Brain microvascular endothelial cell (primary cell): ENCODE measurements around the gene EEIG1.

ENCODE experiments used
- DNase-seq: peaks from one replicate; pipeline ENCODE4 v3.0.0-alpha.2; 2020
- H3K27ac ChIP-seq: fragments of 250-450 bp; sonication (Bioruptor Pico); 2 replicates; pipeline ENCODE4 v1.5.1; 2020; ENCODE audit warnings: mild to moderate bottlenecking, moderate library complexity
- H3K27me3 ChIP-seq: fragments of 250-450 bp; sonication (Bioruptor Pico); replicated peaks from 2 replicates; pipeline ENCODE4 v1.5.1; 2020; ENCODE audit warnings: mild to moderate bottlenecking
- H3K36me3 ChIP-seq: fragments of 250-450 bp; sonication (Bioruptor Pico); replicated peaks from 2 replicates; pipeline ENCODE4 v1.5.1; 2020; ENCODE audit warnings: mild to moderate bottlenecking
- H3K4me3 ChIP-seq: 2 replicates; pipeline ENCODE4 v1.5.1; 2011; ENCODE audit warnings: low read depth, mild to moderate bottlenecking, control low read depth, low read length, moderate library complexity
- CTCF ChIP-seq: IDR thresholded peaks from 2 replicates; pipeline ENCODE4 v1.5.1; 2011; ENCODE audit warnings: low read depth, mild to moderate bottlenecking, moderate library complexity, low read length, control low read depth, inconsistent platforms; ENCODE audit errors: missing control alignments
- in situ Hi-C: cut with HindIII; loops from 2 replicates; pipeline ENCODE4 v1.10.0; 2017; ENCODE audit warnings: low sequenced_read_pairs, low pct_ligation_motif_present

Gene EEIG1

GRCh38 chr9:127979333-127980059 lies 1.3 kb downstream of the EEIG1 start:
- H3K27me3 ChIP-seq = no peaks in the 10 kb centered on the region
- in situ Hi-C loops = no loop called here
- no peak overlapping the region for H3K27ac ChIP-seq
- no peaks in the 10 kb centered on the region for H3K36me3 ChIP-seq
- peak overlapping the region; percentile 59 for H3K4me3 ChIP-seq
- no peak for DNase-seq
- TF ChIP-seq CTCF = no peak

- Histone ChIP-seq H3K4me3 (peak overlapping the region; percentile 59), H3K27ac (no peak overlapping the region), H3K27me3 (no peaks in the 10 kb centered on the region), H3K36me3 (no peaks in the 10 kb centered on the region)
- in situ Hi-C loops = no loop called here
- no peak for DNase-seq
- TF ChIP-seq CTCF = no peak
These were observed 1.8 kb downstream of the EEIG1 start for GRCh38 chr9:127979015-127979332.

- Histone ChIP-seq H3K27ac (no peak overlapping the region), H3K36me3 (no peaks in the 10 kb centered on the region), H3K27me3 (no peaks in the 10 kb centered on the region), H3K4me3 (no peak overlapping the region)
- peak; percentile 76 for DNase-seq
- peak; percentile 14 for TF ChIP-seq CTCF
- in situ Hi-C loops = no loop called here
These were observed 2.7 kb downstream of the EEIG1 start for GRCh38 chr9:127977884-127978647.

- no peaks in the 10 kb centered on the region for H3K27me3 ChIP-seq
- DNase-seq = no peak
- in situ Hi-C loops = no loop called here
- no peak for TF ChIP-seq CTCF
- no peak overlapping the region for H3K4me3 ChIP-seq
- no peak overlapping the region for H3K27ac ChIP-seq
- H3K36me3 ChIP-seq = no peaks in the 10 kb centered on the region
These were observed 3.5 kb downstream of the EEIG1 start for GRCh38 chr9:127977009-127977883.

- DNase-seq = no peak
These were observed 4.3 kb downstream of the EEIG1 start for GRCh38 chr9:127976498-127976897.

More at GRCh38 chr9:127976498-127976897, 4.3 kb downstream of the EEIG1 start:
- no peaks in the 10 kb centered on the region for H3K27me3 ChIP-seq
- H3K36me3 ChIP-seq = no peaks in the 10 kb centered on the region
- no peak overlapping the region for H3K4me3 ChIP-seq
- no peak for TF ChIP-seq CTCF
- in situ Hi-C loops = no loop called here
- no peak overlapping the region for H3K27ac ChIP-seq
